SK-N-MC (cell line): ENCODE results near the gene TANC1.
"Not testable (repeated sequence)": the region's sequence is repeated elsewhere in the genome, so short reads cannot be mapped to it uniquely, and the experiment has no call there.

Source experiments
- DNase-seq: peaks from one replicate; pipeline ENCODE4 v3.0.0-alpha.2; 2011; ENCODE audit warnings: low read depth, low spot score
- H3K27ac ChIP-seq: fragments of 200-600 bp; sonication (generic); 2 replicates; pipeline ENCODE4 v1.5.1; 2016; ENCODE audit warnings: mixed run types
- H3K36me3 ChIP-seq: fragments of 200-600 bp; sonication (generic); 2 replicates; pipeline ENCODE4 v1.6.1; 2017; ENCODE audit warnings: antibody characterized with exemption, low read length, mixed read lengths; ENCODE audit not compliant: insufficient read depth
- H3K4me3 ChIP-seq: fragments of 200-600 bp; sonication (generic); 2 replicates; pipeline ENCODE4 v1.5.1; 2016
- H3K9ac ChIP-seq: fragments of 200-600 bp; sonication (generic); 2 replicates; pipeline ENCODE4 v1.8.0; 2017; ENCODE audit warnings: mixed run types, mixed read lengths; ENCODE audit not compliant: insufficient read length
- H3K9me3 ChIP-seq: fragments of 200-600 bp; sonication (generic); 2 replicates; pipeline ENCODE4 v1.6.1; 2017; ENCODE audit warnings: low read depth, mild to moderate bottlenecking, antibody characterized with exemption, low read length, moderate library complexity, mixed read lengths
- EZH2 ChIP-seq: fragments of 200-600 bp; sonication (generic); IDR thresholded peaks from one replicate; pipeline ENCODE4 v1.6.1; 2017; ENCODE audit warnings: antibody characterized with exemption
- FOXP2 ChIP-seq: optimal IDR thresholded peaks from 2 replicates; pipeline ENCODE3; 2011; ENCODE audit warnings: mild to moderate bottlenecking, moderate library complexity; ENCODE audit not compliant: insufficient read depth; ENCODE audit errors: extremely low read length, control extremely low read depth
- POLR2AphosphoS5 ChIP-seq: IDR thresholded peaks from 2 replicates; pipeline ENCODE4 v1.6.1; 2012; ENCODE audit warnings: mild to moderate bottlenecking, low read depth, low read length, borderline replicate concordance

The TANC1 gene

DNA sequence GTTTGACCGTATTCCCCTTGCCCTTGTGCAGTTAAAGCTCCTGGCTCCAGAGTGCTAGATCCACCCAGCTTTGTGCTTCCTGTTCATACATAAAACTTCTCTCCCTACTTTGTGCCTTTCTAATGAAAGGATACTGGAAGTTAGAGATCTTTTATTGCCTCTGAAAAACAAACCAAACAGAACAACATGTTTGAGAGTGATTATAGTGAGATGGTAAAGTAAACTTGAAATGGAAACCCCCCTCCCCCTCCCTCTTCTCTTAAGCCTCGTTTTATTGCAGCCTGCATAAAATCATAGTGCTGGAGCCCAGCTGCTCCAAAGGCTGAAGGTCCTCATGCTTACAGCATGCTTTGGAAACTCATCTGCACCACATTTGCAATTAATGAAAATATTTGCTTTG, 125.1 kb downstream of the TANC1 start:
- Histone ChIP-seq H3K9ac (peak overlapping the region; percentile 21), H3K27ac (peak overlapping the region; percentile 64), H3K9me3 (no peaks in the 10 kb centered on the region), H3K4me3 (peak overlapping the region; percentile 21; the same call in 1 of the 2 replicates), H3K36me3 (no peaks in the 10 kb centered on the region)
- DNase-seq = no peak
- TF ChIP-seq POLR2AphosphoS5 (no peak), EZH2 (no peak), FOXP2 (no peak)

DNA sequence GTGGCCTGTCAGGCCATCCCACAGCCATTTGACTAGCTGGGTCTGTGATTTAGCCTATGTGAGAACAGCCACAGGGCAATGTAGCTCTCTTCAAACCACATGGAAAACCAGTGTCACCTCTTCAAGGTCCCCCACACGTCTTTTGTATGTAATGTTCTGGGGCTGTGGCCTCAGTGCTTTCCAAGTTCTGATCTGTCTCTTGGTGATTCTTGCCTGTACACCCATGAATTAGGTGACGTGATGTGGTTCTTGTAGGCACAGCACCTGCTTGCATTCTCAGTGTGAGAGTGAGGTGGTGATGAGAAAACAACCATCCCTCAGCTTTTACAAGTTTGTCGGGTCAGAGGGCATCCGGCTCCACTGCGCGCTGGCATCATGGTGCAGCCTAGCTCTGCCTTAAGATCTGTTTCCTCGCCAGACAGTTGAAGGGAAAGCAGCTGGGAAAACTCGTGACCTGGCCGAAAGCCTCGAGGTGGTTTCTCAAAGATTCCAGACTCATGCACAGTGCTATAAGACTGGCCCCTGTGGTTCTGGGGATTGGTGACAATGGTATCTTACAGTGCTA, 125.8 kb downstream of the TANC1 start:
- Histone ChIP-seq H3K9ac (peak overlapping the region; percentile 21), H3K36me3 (no peaks in the 10 kb centered on the region), H3K9me3 (no peaks in the 10 kb centered on the region), H3K4me3 (0 out of 2 replicates have a peak overlapping the region, but pooled peaks have one; percentile 21), H3K27ac (peak overlapping the region; percentile 64; the same call in 1 of the 2 replicates)
- TF ChIP-seq POLR2AphosphoS5 (no peak), FOXP2 (no peak), EZH2 (no peak)
- DNase-seq = no peak

DNA sequence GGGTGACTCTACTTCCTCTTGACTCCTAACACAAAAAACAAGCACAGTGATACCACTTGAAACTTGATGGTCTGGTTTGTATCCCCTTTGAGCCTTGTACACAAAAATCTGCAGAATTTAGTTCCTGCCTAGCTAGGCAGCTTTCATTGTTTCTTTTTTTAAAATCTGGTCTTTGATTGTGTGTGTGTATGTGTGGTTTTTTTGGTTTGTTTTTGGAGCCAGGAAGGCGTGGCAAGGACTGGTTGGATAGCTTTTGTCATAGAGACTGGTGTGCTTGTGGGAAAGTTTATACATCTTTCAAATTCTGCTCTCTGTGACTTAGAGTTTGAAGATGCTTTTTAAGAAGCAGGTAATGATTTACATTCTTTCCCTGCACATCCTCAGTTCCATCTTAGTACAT, 127.4 kb downstream of the TANC1 start:
- H3K9me3 ChIP-seq = no peaks in the 10 kb centered on the region
- no peak overlapping the region for H3K4me3 ChIP-seq
- no peak for TF ChIP-seq POLR2AphosphoS5
- no peak for TF ChIP-seq FOXP2
- no peak overlapping the region for H3K9ac ChIP-seq
- no peaks in the 10 kb centered on the region for H3K36me3 ChIP-seq
- H3K27ac ChIP-seq = no peak overlapping the region
- DNase-seq = no peak

- not testable (repeated sequence) for H3K27ac ChIP-seq, DNase-seq
Measured at GRCh38 chr2:159096302-159096855, 127.9 kb downstream of the TANC1 start.

GRCh38 chr2:159096901-159097300, 128.5 kb downstream of the TANC1 start:
- no peak overlapping the region for H3K27ac ChIP-seq
- no peaks in the 10 kb centered on the region for H3K36me3 ChIP-seq
- no peak for DNase-seq
- no peak overlapping the region for H3K9ac ChIP-seq
- TF ChIP-seq POLR2AphosphoS5 (no peak), EZH2 (no peak), FOXP2 (no peak)
- H3K9me3 ChIP-seq = no peaks in the 10 kb centered on the region
- no peak overlapping the region for H3K4me3 ChIP-seq

More at GRCh38 chr2:159096302-159096855, 127.9 kb downstream of the TANC1 start:
- not testable (repeated sequence) for H3K4me3 ChIP-seq, H3K36me3 ChIP-seq, H3K9me3 ChIP-seq, H3K9ac ChIP-seq

GRCh38 chr2:159098361-159098760, 129.9 kb downstream of the TANC1 start:
- peak overlapping the region; percentile 4 for H3K9ac ChIP-seq
- no peak for DNase-seq
- no peak overlapping the region for H3K4me3 ChIP-seq
- TF ChIP-seq FOXP2 = no peak
- TF ChIP-seq POLR2AphosphoS5 = no peak
- no peak for TF ChIP-seq EZH2
- H3K36me3 ChIP-seq = no peaks in the 10 kb centered on the region
- H3K9me3 ChIP-seq = no peaks in the 10 kb centered on the region
- peak overlapping the region; percentile 57 for H3K27ac ChIP-seq

- Histone ChIP-seq H3K9me3 (no peaks in the 10 kb centered on the region), H3K36me3 (no peaks in the 10 kb centered on the region), H3K27ac (peak overlapping the region; percentile 57), H3K4me3 (no peak overlapping the region), H3K9ac (peak overlapping the region; percentile 4)
- TF ChIP-seq EZH2 (no peak), FOXP2 (no peak), POLR2AphosphoS5 (no peak)
- DNase-seq = no peak
Measured at GRCh38 chr2:159098921-159099411, 130.5 kb downstream of the TANC1 start.

DNA sequence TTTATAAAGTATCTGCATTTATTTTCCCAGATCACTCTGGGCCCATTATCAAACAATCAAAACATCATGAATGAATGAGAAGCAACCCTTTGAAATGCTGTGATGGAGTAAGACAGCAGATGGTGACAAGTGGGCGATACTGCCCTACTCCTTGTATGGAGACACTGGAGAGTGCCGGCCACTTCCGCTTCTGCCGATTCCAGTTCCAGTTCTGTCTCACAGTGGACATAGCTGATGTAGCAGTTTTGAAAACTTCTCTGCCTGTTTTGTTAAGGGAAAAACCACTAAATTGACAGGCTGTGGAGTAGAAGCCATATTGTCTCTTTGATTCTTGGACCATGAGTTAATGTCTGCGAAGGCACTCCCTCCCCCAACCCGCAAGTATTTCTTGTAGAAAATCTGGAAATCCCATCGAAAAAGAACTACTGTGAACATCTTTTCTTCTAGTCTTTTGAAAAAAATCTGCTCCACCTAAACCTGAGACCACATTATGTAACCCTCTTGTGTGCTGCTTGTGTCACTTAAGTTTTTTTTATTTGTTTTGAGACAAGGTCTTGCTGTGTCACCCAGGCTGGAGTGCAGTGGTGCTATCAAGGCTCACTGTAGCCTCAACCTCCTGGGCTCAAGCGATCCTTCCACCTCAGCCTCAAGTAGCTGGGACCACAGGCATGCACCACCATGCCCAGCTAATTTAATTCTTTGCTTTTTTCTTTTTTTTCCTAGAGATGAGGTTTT, 133.5 kb downstream of the TANC1 start:
- Histone ChIP-seq H3K27ac (no peak overlapping the region), H3K36me3 (no peaks in the 10 kb centered on the region)
- no peak for TF ChIP-seq EZH2
- no peak for TF ChIP-seq POLR2AphosphoS5

More for the DNA sequence above, 133.5 kb downstream of the TANC1 start:
- no peaks in the 10 kb centered on the region for H3K9me3 ChIP-seq
- H3K4me3 ChIP-seq = no peak overlapping the region
- no peak overlapping the region for H3K9ac ChIP-seq
- no peak for DNase-seq
